Measurements from ENCODE around the gene TMEM132D. TPM values are rescaled to one million over a fixed set of nuclear protein-coding genes. Genes with fewer than 3 reads are reported as not detected.
A peak's percentile ranks its signal among the peaks of the same experiment; 100 is the strongest.

TMEM132D gene
- total RNA-seq, 3 donors from 2014 or later: 0.09 to 0.24 (median 0.12) TPM

DNA sequence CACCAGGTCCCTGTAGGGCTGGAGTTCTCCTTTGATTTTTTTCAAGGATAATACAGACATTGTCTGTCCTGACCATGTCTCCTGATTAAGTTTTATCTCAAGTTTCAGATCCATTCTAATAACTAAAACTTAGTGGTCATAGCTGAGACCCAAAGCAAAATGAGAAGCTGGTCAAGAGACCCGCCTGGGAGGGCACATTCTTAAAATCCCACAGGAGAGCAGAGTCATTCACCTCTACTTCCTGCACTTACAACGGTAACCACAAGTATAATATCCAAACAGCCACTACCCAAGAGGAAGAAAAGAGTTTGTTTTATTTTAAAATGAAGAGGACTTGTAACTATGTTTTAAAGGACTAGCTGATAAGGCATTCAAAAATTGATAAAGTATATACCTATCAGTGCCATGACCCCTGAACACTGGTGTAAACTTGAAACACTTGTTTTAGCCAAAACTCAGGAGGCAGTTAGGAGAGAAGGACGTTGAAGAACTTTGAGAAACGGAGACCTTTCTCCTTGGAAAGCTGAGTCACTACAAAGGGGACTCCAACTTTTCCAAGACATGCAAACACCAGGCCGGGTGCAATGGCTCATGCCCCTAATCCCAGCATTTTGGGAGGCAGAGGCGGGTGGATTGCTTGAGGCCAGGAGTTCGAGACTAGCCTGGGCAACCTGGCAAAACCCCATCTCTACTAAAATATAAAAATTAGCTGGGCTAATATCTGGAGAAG is 572.3 kb downstream of the TMEM132D start:
- no peaks in the 10 kb centered on the region for H3K4me1 ChIP-seq (ENCODE audit: low read depth)
- no peak overlapping the region for H3K4me3 ChIP-seq
- TF ChIP-seq, protein P1, sequence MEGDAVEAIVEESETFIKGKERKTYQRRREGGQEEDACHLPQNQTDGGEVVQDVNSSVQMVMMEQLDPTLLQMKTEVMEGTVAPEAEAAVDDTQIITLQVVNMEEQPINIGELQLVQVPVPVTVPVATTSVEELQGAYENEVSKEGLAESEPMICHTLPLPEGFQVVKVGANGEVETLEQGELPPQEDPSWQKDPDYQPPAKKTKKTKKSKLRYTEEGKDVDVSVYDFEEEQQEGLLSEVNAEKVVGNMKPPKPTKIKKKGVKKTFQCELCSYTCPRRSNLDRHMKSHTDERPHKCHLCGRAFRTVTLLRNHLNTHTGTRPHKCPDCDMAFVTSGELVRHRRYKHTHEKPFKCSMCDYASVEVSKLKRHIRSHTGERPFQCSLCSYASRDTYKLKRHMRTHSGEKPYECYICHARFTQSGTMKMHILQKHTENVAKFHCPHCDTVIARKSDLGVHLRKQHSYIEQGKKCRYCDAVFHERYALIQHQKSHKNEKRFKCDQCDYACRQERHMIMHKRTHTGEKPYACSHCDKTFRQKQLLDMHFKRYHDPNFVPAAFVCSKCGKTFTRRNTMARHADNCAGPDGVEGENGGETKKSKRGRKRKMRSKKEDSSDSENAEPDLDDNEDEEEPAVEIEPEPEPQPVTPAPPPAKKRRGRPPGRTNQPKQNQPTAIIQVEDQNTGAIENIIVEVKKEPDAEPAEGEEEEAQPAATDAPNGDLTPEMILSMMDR (IDR thresholded peaks at IDR 0.05): no peak
- intact Hi-C loops (cut with DNase I, micrococcal nuclease): no loop called here
- ATAC-seq (no peak), DNase-seq (no peak)
- H3K36me3 ChIP-seq (ENCODE audit: low read depth): no peaks in the 10 kb centered on the region
- peaks cover 12% of the 10 kb centered on the region for H3K9me3 ChIP-seq

DNA sequence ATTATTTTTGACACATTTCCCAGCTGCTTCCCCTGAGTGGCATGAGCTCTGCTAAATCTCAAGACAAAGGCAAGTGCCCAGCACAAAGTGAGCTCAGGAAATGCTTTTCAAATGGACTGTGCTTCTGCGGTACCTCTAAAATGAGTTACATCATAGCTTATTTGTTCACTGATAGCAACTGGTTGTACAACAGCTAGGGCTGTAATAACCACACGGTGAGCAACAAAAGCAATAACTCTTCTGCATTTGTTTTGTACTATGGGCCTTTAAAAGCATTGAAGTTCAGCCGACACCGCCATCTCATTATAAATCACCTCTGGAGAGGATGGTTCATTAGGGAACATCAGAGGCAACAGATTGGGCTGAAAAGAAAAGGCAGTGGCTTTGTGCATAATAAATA is 575.6 kb downstream of the TMEM132D start:
- no peaks in the 10 kb centered on the region for H3K4me1 ChIP-seq (ENCODE audit: low read depth)
- DNase-seq: no peak
- no peaks in the 10 kb centered on the region for H3K9me3 ChIP-seq
- no peak overlapping the region for H3K4me3 ChIP-seq
- intact Hi-C loops (cut with DNase I, micrococcal nuclease): no loop called here
- TF ChIP-seq, protein P1 (IDR thresholded peaks at IDR 0.05): no peak
- ATAC-seq: no peak
- H3K36me3 ChIP-seq (ENCODE audit: low read depth): no peaks in the 10 kb centered on the region

- Histone ChIP-seq H3K4me1 (ENCODE audit: low read depth) (no peaks in the 10 kb centered on the region), H3K36me3 (ENCODE audit: low read depth) (no peaks in the 10 kb centered on the region), H3K4me3 (no peak overlapping the region), H3K9me3 (no peaks in the 10 kb centered on the region)
- TF ChIP-seq, protein P1 (IDR thresholded peaks at IDR 0.05): no peak
- ATAC-seq (peak; percentile 32), DNase-seq (no peak)
- intact Hi-C loops (cut with DNase I, micrococcal nuclease): no loop called here
Measured at GRCh38 chr12:129325566-129325965, 578.3 kb downstream of the TMEM132D start.

GRCh38 chr12:129312048-129312447 is 591.8 kb downstream of the TMEM132D start:
- no peak for ATAC-seq
- intact Hi-C loops (cut with DNase I, micrococcal nuclease): no loop called here
- TF ChIP-seq, protein P1 (IDR thresholded peaks at IDR 0.05): no peak
- DNase-seq: no peak
- Histone ChIP-seq H3K4me1 (ENCODE audit: low read depth) (no peaks in the 10 kb centered on the region), H3K36me3 (ENCODE audit: low read depth) (no peaks in the 10 kb centered on the region), H3K9me3 (peaks cover 4% of the 10 kb centered on the region), H3K4me3 (no peak overlapping the region)

GRCh38 chr12:129310346-129310745 is 593.5 kb downstream of the TMEM132D start:
- Histone ChIP-seq H3K4me3 (no peak overlapping the region), H3K9me3 (peaks cover 4% of the 10 kb centered on the region), H3K36me3 (ENCODE audit: low read depth) (no peaks in the 10 kb centered on the region), H3K4me1 (ENCODE audit: low read depth) (no peaks in the 10 kb centered on the region)
- no peak for ATAC-seq
- no peak for DNase-seq
- TF ChIP-seq, protein P1 (IDR thresholded peaks at IDR 0.05): no peak
- intact Hi-C loops (cut with DNase I, micrococcal nuclease): no loop called here

Data from mucosa of descending colon (tissue), 3 donors.